ENCODE data around the gene DEFB114. TPM values are rescaled to one million over a fixed set of nuclear protein-coding genes. Genes with fewer than 3 reads are reported as not detected.

Gene DEFB114
- total and polyA plus RNA-seq, 3 donors from 2014 or later, result not detected

DNA sequence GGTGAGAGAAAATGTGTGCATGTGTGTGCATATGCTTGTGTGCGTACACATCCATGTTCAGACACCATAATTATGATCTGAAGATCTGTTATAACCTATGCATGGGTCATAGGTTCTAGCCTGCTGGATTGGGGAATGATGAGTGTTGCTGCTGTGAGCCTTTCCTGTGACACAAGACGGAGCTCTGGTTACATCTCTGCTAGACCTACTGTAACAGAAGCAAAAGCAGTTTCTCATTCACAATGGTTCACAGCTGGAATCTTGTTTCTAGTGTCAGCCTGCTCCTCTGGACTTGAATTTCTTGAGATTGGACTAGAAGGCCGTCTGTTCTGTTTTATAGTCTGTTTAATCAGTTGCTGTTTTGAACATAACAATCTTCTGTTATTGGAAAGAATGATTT lies 40.1 kb downstream of the DEFB114 start:
- H3K36me3 ChIP-seq (ENCODE audit: low read depth, missing control alignments), result no peaks in the 10 kb centered on the region
- TF ChIP-seq, protein P1, sequence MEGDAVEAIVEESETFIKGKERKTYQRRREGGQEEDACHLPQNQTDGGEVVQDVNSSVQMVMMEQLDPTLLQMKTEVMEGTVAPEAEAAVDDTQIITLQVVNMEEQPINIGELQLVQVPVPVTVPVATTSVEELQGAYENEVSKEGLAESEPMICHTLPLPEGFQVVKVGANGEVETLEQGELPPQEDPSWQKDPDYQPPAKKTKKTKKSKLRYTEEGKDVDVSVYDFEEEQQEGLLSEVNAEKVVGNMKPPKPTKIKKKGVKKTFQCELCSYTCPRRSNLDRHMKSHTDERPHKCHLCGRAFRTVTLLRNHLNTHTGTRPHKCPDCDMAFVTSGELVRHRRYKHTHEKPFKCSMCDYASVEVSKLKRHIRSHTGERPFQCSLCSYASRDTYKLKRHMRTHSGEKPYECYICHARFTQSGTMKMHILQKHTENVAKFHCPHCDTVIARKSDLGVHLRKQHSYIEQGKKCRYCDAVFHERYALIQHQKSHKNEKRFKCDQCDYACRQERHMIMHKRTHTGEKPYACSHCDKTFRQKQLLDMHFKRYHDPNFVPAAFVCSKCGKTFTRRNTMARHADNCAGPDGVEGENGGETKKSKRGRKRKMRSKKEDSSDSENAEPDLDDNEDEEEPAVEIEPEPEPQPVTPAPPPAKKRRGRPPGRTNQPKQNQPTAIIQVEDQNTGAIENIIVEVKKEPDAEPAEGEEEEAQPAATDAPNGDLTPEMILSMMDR (IDR thresholded peaks at IDR 0.05), result no peak
- TF ChIP-seq POLR2A (IDR thresholded peaks at IDR 0.05), result no peak

DNA sequence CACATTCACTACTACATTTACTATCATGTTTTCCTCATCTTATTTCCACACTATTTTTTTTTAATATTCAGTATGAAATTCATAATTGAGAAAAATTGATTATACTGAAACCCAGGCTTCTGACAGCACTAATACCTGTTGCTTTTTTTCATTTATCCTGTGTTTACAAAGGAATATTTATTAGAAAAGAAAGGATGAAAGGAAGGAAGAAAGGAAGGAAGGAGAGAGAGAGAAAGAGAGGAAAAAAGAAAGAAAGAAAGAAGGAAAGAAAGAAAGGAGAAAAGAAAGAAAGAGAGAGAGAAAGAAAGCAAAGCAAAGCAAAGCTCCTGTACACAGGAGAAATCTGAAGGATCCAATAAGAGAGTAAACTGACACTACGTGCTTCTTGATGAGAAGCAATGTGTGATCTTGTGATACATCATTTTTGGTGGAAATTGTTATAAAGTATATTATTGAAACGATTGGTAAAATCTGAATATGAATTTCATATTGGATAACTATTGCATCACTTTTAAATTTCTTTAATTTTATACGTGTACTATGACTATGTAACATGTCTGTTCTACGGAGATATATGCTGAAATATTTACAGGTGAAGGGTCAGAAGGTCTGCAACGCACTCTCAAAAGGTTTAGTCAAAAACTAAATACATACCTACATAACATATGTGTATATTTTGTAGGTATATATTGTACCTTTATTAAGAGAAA lies 43.9 kb downstream of the DEFB114 start:
- WGBS, 2 donors, result 84 to 87% methylated on average over 5 of the region's 5 CpGs
- Histone ChIP-seq H3K27ac (no peak overlapping the region), H3K27me3 (no peaks in the 10 kb centered on the region), H3K36me3 (ENCODE audit: low read depth, missing control alignments) (no peaks in the 10 kb centered on the region), H3K9me3 (no peaks in the 10 kb centered on the region), H3K4me3 (no peak overlapping the region), H3K4me1 (no peaks in the 10 kb centered on the region)
- intact Hi-C loops (cut with DNase I; ENCODE audit: low total_unique reads), result no loop called here
- DNase-seq, result no peak
- TF ChIP-seq POLR2A (IDR thresholded peaks at IDR 0.05), result no peak
- TF ChIP-seq, protein P1 (IDR thresholded peaks at IDR 0.05), result no peak

More for the DNA sequence above, 40.1 kb downstream of the DEFB114 start:
- 51 to 59% methylated on average over 3 of the region's 3 CpGs for WGBS, 2 donors
- no peaks in the 10 kb centered on the region for H3K9me3 ChIP-seq
- H3K4me3 ChIP-seq, result no peak overlapping the region
- H3K27me3 ChIP-seq, result no peaks in the 10 kb centered on the region
- DNase-seq, result no peak
- no peak overlapping the region for H3K27ac ChIP-seq
- H3K4me1 ChIP-seq, result no peaks in the 10 kb centered on the region
- intact Hi-C loops (cut with DNase I; ENCODE audit: low total_unique reads), result no loop called here

GRCh38 chr6:49919261-49919660 lies 44.7 kb downstream of the DEFB114 start:
- no peaks in the 10 kb centered on the region for H3K27me3 ChIP-seq
- no peaks in the 10 kb centered on the region for H3K36me3 ChIP-seq (ENCODE audit: low read depth, missing control alignments)
- H3K9me3 ChIP-seq, result no peaks in the 10 kb centered on the region
- no peak overlapping the region for H3K27ac ChIP-seq
- TF ChIP-seq, protein P1 (IDR thresholded peaks at IDR 0.05), result no peak
- no peak for TF ChIP-seq POLR2A (IDR thresholded peaks at IDR 0.05)
- DNase-seq, result no peak
- intact Hi-C loops (cut with DNase I; ENCODE audit: low total_unique reads), result no loop called here
- no peak overlapping the region for H3K4me3 ChIP-seq
- 68 to 83% methylated on average over 4 of the region's 4 CpGs for WGBS, 2 donors
- H3K4me1 ChIP-seq, result no peaks in the 10 kb centered on the region

- TF ChIP-seq, protein P1 (IDR thresholded peaks at IDR 0.05), result no peak
- TF ChIP-seq POLR2A (IDR thresholded peaks at IDR 0.05), result no peak
- H3K4me3 ChIP-seq, result no peak overlapping the region
- H3K9me3 ChIP-seq, result no peaks in the 10 kb centered on the region
- H3K27me3 ChIP-seq, result no peaks in the 10 kb centered on the region
- intact Hi-C loops (cut with DNase I; ENCODE audit: low total_unique reads), result no loop called here
- DNase-seq, result no peak
- 56 to 84% methylated on average over 2 of the region's 2 CpGs for WGBS, 2 donors
- no peak overlapping the region for H3K27ac ChIP-seq
- no peaks in the 10 kb centered on the region for H3K4me1 ChIP-seq
- no peaks in the 10 kb centered on the region for H3K36me3 ChIP-seq (ENCODE audit: low read depth, missing control alignments)
Measured at GRCh38 chr6:49918787-49919186, 45.2 kb downstream of the DEFB114 start.

GRCh38 chr6:49915035-49915434 lies 48.9 kb downstream of the DEFB114 start:
- H3K9me3 ChIP-seq, result no peaks in the 10 kb centered on the region
- intact Hi-C loops (cut with DNase I; ENCODE audit: low total_unique reads), result no loop called here
- no peak overlapping the region for H3K4me3 ChIP-seq
- no peaks in the 10 kb centered on the region for H3K4me1 ChIP-seq
- H3K27me3 ChIP-seq, result no peaks in the 10 kb centered on the region
- H3K36me3 ChIP-seq (ENCODE audit: low read depth, missing control alignments), result no peaks in the 10 kb centered on the region
- WGBS, 2 donors, result 29 to 32% methylated on average over 3 of the region's 3 CpGs
- no peak for TF ChIP-seq POLR2A (IDR thresholded peaks at IDR 0.05)
- TF ChIP-seq, protein P1 (IDR thresholded peaks at IDR 0.05), result no peak
- no peak overlapping the region for H3K27ac ChIP-seq
- DNase-seq, result peak; percentile 26
